ENCODE results near the gene RBM27.

The RBM27 gene

GRCh38 chr5:146222005-146222404 lies 18.6 kb downstream of the RBM27 start:
- Histone ChIP-seq H3K36me3 (ENCODE audit: insufficient read depth, low read length) (peaks cover 53% of the 10 kb centered on the region), H3K9me3 (ENCODE audit: insufficient read depth, low read depth, low read length) (no peaks in the 10 kb centered on the region), H4K20me1 (ENCODE audit: insufficient read depth, low read length, poor library complexity, severe bottlenecking) (peaks cover 21% of the 10 kb centered on the region), H3K9me2 (replicated peaks; ENCODE audit: low read depth, low read length) (no peaks in the 10 kb centered on the region), H3K9ac (ENCODE audit: low read depth, low read length, poor library complexity, severe bottlenecking) (no peak overlapping the region), H3K4me1 (ENCODE audit: insufficient read depth, low read length, poor library complexity, severe bottlenecking) (no peaks in the 10 kb centered on the region), H3K27me3 (ENCODE audit: insufficient read depth, low read length, poor library complexity, severe bottlenecking) (no peaks in the 10 kb centered on the region), H3K79me2 (ENCODE audit: insufficient read depth, low read length) (peaks cover 37% of the 10 kb centered on the region), H3F3A (ENCODE audit: low read depth) (no peaks in the 10 kb centered on the region), H2AFZ (ENCODE audit: low read length) (no peak overlapping the region), H3K4me2 (ENCODE audit: low read depth, low read length, poor library complexity, severe bottlenecking) (no peak overlapping the region), H3K4me3 (ENCODE audit: low read length, poor library complexity, severe bottlenecking) (no peak overlapping the region)
- TF ChIP-seq EZH2phosphoT487 (IDR thresholded peaks at IDR 0.05; ENCODE audit: borderline replicate concordance): no peak
- TF ChIP-seq CTCF (conservative IDR thresholded peaks at IDR 0.05; ENCODE audit: low read length): no peak

- no peak overlapping the region for H3K9ac ChIP-seq (ENCODE audit: low read depth, low read length, poor library complexity, severe bottlenecking)
- no peak overlapping the region for H3K4me3 ChIP-seq (ENCODE audit: low read length, poor library complexity, severe bottlenecking)
- H3K79me2 ChIP-seq (ENCODE audit: insufficient read depth, low read length): peaks cover 25% of the 10 kb centered on the region
- peaks cover 63% of the 10 kb centered on the region for H3K36me3 ChIP-seq (ENCODE audit: insufficient read depth, low read length)
- peaks cover 12% of the 10 kb centered on the region for H4K20me1 ChIP-seq (ENCODE audit: insufficient read depth, low read length, poor library complexity, severe bottlenecking)
- H3K4me2 ChIP-seq (ENCODE audit: low read depth, low read length, poor library complexity, severe bottlenecking): no peak overlapping the region
- H3K9me2 ChIP-seq (replicated peaks; ENCODE audit: low read depth, low read length): no peaks in the 10 kb centered on the region
- no peaks in the 10 kb centered on the region for H3K4me1 ChIP-seq (ENCODE audit: insufficient read depth, low read length, poor library complexity, severe bottlenecking)
- H3K9me3 ChIP-seq (ENCODE audit: insufficient read depth, low read depth, low read length): no peaks in the 10 kb centered on the region
- H2AFZ ChIP-seq (ENCODE audit: low read length): no peak overlapping the region
- no peaks in the 10 kb centered on the region for H3F3A ChIP-seq (ENCODE audit: low read depth)
- TF ChIP-seq EZH2phosphoT487 (IDR thresholded peaks at IDR 0.05; ENCODE audit: borderline replicate concordance) (no peak), CTCF (conservative IDR thresholded peaks at IDR 0.05; ENCODE audit: low read length) (no peak)
- no peaks in the 10 kb centered on the region for H3K27me3 ChIP-seq (ENCODE audit: insufficient read depth, low read length, poor library complexity, severe bottlenecking)
Measured at GRCh38 chr5:146223179-146223578, 19.8 kb downstream of the RBM27 start.

- Histone ChIP-seq H3K4me2 (ENCODE audit: low read depth, low read length, poor library complexity, severe bottlenecking) (no peak overlapping the region), H3K9me2 (replicated peaks; ENCODE audit: low read depth, low read length) (no peaks in the 10 kb centered on the region), H3K4me1 (ENCODE audit: insufficient read depth, low read length, poor library complexity, severe bottlenecking) (no peaks in the 10 kb centered on the region), H4K20me1 (ENCODE audit: insufficient read depth, low read length, poor library complexity, severe bottlenecking) (peaks cover 3% of the 10 kb centered on the region), H3K9ac (ENCODE audit: low read depth, low read length, poor library complexity, severe bottlenecking) (no peak overlapping the region), H3K36me3 (ENCODE audit: insufficient read depth, low read length) (peaks cover 86% of the 10 kb centered on the region), H3K79me2 (ENCODE audit: insufficient read depth, low read length) (no peaks in the 10 kb centered on the region), H3K4me3 (ENCODE audit: low read length, poor library complexity, severe bottlenecking) (no peak overlapping the region), H3F3A (ENCODE audit: low read depth) (no peaks in the 10 kb centered on the region), H3K27me3 (ENCODE audit: insufficient read depth, low read length, poor library complexity, severe bottlenecking) (no peaks in the 10 kb centered on the region), H3K9me3 (ENCODE audit: insufficient read depth, low read depth, low read length) (no peaks in the 10 kb centered on the region), H2AFZ (ENCODE audit: low read length) (no peak overlapping the region)
- TF ChIP-seq CTCF (conservative IDR thresholded peaks at IDR 0.05; ENCODE audit: low read length): no peak
Measured at GRCh38 chr5:146229222-146229621, 25.8 kb downstream of the RBM27 start.
